ENCODE data around the gene KDM5C.
"Not testable (repeated sequence)": the region's sequence is repeated elsewhere in the genome, so short reads cannot be mapped to it uniquely, and the experiment has no call there.

KDM5C gene

GRCh38 chrX:53190363-53190960 is 34.5 kb downstream of the KDM5C start:
- no peak for DNase-seq (ENCODE audit: low read depth)

- DNase-seq (ENCODE audit: low read depth), result no peak
Measured at GRCh38 chrX:53188763-53189162, 36.2 kb downstream of the KDM5C start.

- no peak for DNase-seq (ENCODE audit: low read depth)
Measured at GRCh38 chrX:53186351-53186750, 38.7 kb downstream of the KDM5C start.

- DNase-seq (ENCODE audit: low read depth), result peak; percentile 47
Measured at GRCh38 chrX:53184836-53185235, 40.2 kb downstream of the KDM5C start.

- no peak for DNase-seq (ENCODE audit: low read depth)
Measured at GRCh38 chrX:53171356-53171755, 53.7 kb downstream of the KDM5C start.

GRCh38 chrX:53166103-53166502 is 58.9 kb downstream of the KDM5C start:
- DNase-seq (ENCODE audit: low read depth), result no peak

GRCh38 chrX:53164566-53164965 is 60.4 kb downstream of the KDM5C start:
- DNase-seq (ENCODE audit: low read depth), result not testable (repeated sequence)

GRCh38 chrX:53163436-53163835 is 61.6 kb downstream of the KDM5C start:
- no peak for DNase-seq (ENCODE audit: low read depth)

- DNase-seq (ENCODE audit: low read depth), result no peak
Measured at GRCh38 chrX:53160297-53160983, 64.6 kb downstream of the KDM5C start.

- DNase-seq (ENCODE audit: low read depth), result no peak
Measured at GRCh38 chrX:53159184-53159583, 65.8 kb downstream of the KDM5C start.

- DNase-seq (ENCODE audit: low read depth), result no peak
Measured at GRCh38 chrX:53156207-53156596, 68.8 kb downstream of the KDM5C start.

- no peak for DNase-seq (ENCODE audit: low read depth)
Measured at GRCh38 chrX:53155512-53156206, 69.3 kb downstream of the KDM5C start.

GRCh38 chrX:53153581-53153980 is 71.4 kb downstream of the KDM5C start:
- no peak for DNase-seq (ENCODE audit: low read depth)

Data from HS-5 (cell line).